HG02885 (cell line): ENCODE results near the gene RSRC1.

Source experiments
- ATAC-seq: cut with Tn5 transposase; IDR thresholded peaks from one replicate; pipeline ENCODE4 v1.9.1; 2021; ENCODE audit warnings: mild to moderate bottlenecking; ENCODE audit not compliant: unreplicated experiment, poor library complexity

RSRC1 gene

GRCh38 chr3:158447408-158447807, 337.5 kb downstream of the RSRC1 start:
- no peak for ATAC-seq

- no peak for ATAC-seq
These were observed 341.6 kb downstream of the RSRC1 start for GRCh38 chr3:158451405-158452055.

GRCh38 chr3:158452334-158452733, 342.4 kb downstream of the RSRC1 start:
- ATAC-seq: no peak

GRCh38 chr3:158453004-158453403, 343.1 kb downstream of the RSRC1 start:
- no peak for ATAC-seq

GRCh38 chr3:158453865-158454264, 344.0 kb downstream of the RSRC1 start:
- ATAC-seq: no peak

GRCh38 chr3:158455406-158455805, 345.5 kb downstream of the RSRC1 start:
- ATAC-seq: no peak

GRCh38 chr3:158456114-158456513, 346.2 kb downstream of the RSRC1 start:
- no peak for ATAC-seq

GRCh38 chr3:158458464-158458863, 348.6 kb downstream of the RSRC1 start:
- ATAC-seq: no peak

GRCh38 chr3:158460926-158461325, 351.0 kb downstream of the RSRC1 start:
- ATAC-seq: no peak

- ATAC-seq: no peak
These were observed 353.7 kb downstream of the RSRC1 start for GRCh38 chr3:158463556-158463955.

GRCh38 chr3:158465074-158465473, 355.2 kb downstream of the RSRC1 start:
- peak; percentile 88 for ATAC-seq

GRCh38 chr3:158470944-158471638, 361.2 kb downstream of the RSRC1 start:
- ATAC-seq: no peak

GRCh38 chr3:158471639-158472294, 361.9 kb downstream of the RSRC1 start:
- no peak for ATAC-seq

GRCh38 chr3:158479051-158479450, 369.2 kb downstream of the RSRC1 start:
- no peak for ATAC-seq

GRCh38 chr3:158483701-158484235, 373.9 kb downstream of the RSRC1 start:
- ATAC-seq: no peak

GRCh38 chr3:158486200-158486599, 376.3 kb downstream of the RSRC1 start:
- no peak for ATAC-seq

GRCh38 chr3:158488670-158489069, 378.8 kb downstream of the RSRC1 start:
- no peak for ATAC-seq

GRCh38 chr3:158489181-158489580, 379.3 kb downstream of the RSRC1 start:
- no peak for ATAC-seq

- no peak for ATAC-seq
These were observed 382.1 kb downstream of the RSRC1 start for GRCh38 chr3:158491968-158492367.

GRCh38 chr3:158492685-158493084, 382.8 kb downstream of the RSRC1 start:
- no peak for ATAC-seq

GRCh38 chr3:158493931-158494330, 384.0 kb downstream of the RSRC1 start:
- no peak for ATAC-seq
